Endothelial cell of umbilical vein (primary cell): ENCODE measurements around the gene ELAPOR2. TPM values are rescaled to one million over a fixed set of nuclear protein-coding genes. Genes with fewer than 3 reads are reported as not detected.

ENCODE experiments used
- BruUV-seq: library from RNA; stranded (reverse); fragments of 400-500 nt; replicated peaks from 2 replicates; lab custom pipeline; 2021; lab: Mats Ljungman, UMichigan
- CTCF ChIA-PET: fragments of 300-600, 350-600 bp; sonication (Branson Sonifier 250); formaldehyde crosslinking; loops from one replicate; lab custom pipeline; 2021; ENCODE audit warnings: antibody characterized with exemption, inconsistent platforms; lab: Charles Lee
- POLR2A ChIA-PET: fragments of 300-600, 350-600 bp; sonication (Branson Sonifier 250); formaldehyde crosslinking; loops from one replicate; lab custom pipeline; 2021; ENCODE audit warnings: antibody characterized with exemption, inconsistent platforms; lab: Charles Lee
- DNase-seq: peaks from one replicate; pipeline ENCODE4 v3.0.0-alpha.2; 2011; ENCODE audit warnings: low read depth, low spot score
- FAIRE-seq: peaks from 2 replicates; lab custom pipeline; 2011; peaks lifted over from hg19 to GRCh38; lab: Jason Lieb, UNC
- H2AFZ ChIP-seq: 2 replicates; pipeline ENCODE4 v1.6.0; 2012; ENCODE audit warnings: low read depth, low read length, control low read depth, inconsistent platforms
- H3K27ac ChIP-seq: 2 replicates; pipeline ENCODE4 v1.5.1; 2011; ENCODE audit warnings: low read depth, mild to moderate bottlenecking, control low read depth, low read length, moderate library complexity; ENCODE audit not compliant: insufficient read depth
- H3K27me3 ChIP-seq, 2 experiments: 2 replicates each; pipeline versions ENCODE4 v1.6.0 to v1.6.1; 2011; ENCODE audit warnings: low read length in 2 of 2, mixed read lengths in 1 of 2; ENCODE audit not compliant: control insufficient read depth in 2 of 2, insufficient read depth in 2 of 2
- H3K36me3 ChIP-seq, 2 experiments: 2 replicates in 1 of 2; 3 replicates in 1 of 2; pipeline ENCODE4 v1.5.1; 2011; ENCODE audit warnings: low read length in 2 of 2, mild to moderate bottlenecking in 1 of 2, moderate library complexity in 1 of 2; ENCODE audit not compliant: control insufficient read depth in 2 of 2, insufficient read depth in 2 of 2; ENCODE audit errors: extremely low read depth in 1 of 2
- H3K4me1 ChIP-seq: 3 replicates; pipeline ENCODE4 v1.5.1; 2011; ENCODE audit warnings: mild to moderate bottlenecking, low read length; ENCODE audit not compliant: control insufficient read depth, insufficient read depth; ENCODE audit errors: extremely low read depth
- H3K4me2 ChIP-seq: 2 replicates; pipeline ENCODE4 v1.6.1; 2011; ENCODE audit warnings: low read length, control low read depth, mixed read lengths; ENCODE audit not compliant: insufficient read depth
- H3K4me3 ChIP-seq, 3 experiments: fragments of 200-600 bp in 1 of 3; sonication (generic), shearing (Covaris generic) in 1 of 3; replicated peaks in 1 of 3; 2 replicates each; pipeline ENCODE4 v1.5.1; 2011 to 2016; ENCODE audit warnings: control low read depth in 3 of 3, low read length in 3 of 3, mild to moderate bottlenecking in 2 of 3, inconsistent platforms in 1 of 3, low read depth in 1 of 3, moderate library complexity in 1 of 3; ENCODE audit not compliant: insufficient read depth in 1 of 3
- H3K79me2 ChIP-seq: 2 replicates; pipeline ENCODE4 v1.6.0; 2012; ENCODE audit warnings: low read length, inconsistent platforms; ENCODE audit not compliant: control insufficient read depth, insufficient read depth
- H3K9ac ChIP-seq: replicated peaks from 2 replicates; pipeline ENCODE3; 2011; ENCODE audit warnings: low read length, control low read depth; ENCODE audit not compliant: insufficient read depth; ENCODE audit errors: extremely low read depth
- H3K9me1 ChIP-seq: replicated peaks from 3 replicates; pipeline ENCODE4 v1.6.0; 2011; ENCODE audit warnings: mild to moderate bottlenecking, low read length; ENCODE audit not compliant: control insufficient read depth, insufficient read depth; ENCODE audit errors: extremely low read depth
- H3K9me3 ChIP-seq: replicated peaks from 2 replicates; pipeline ENCODE4 v1.5.1; 2012; ENCODE audit warnings: low read length, inconsistent platforms; ENCODE audit not compliant: control insufficient read depth, insufficient read depth
- H4K20me1 ChIP-seq: replicated peaks from 2 replicates; pipeline ENCODE3; 2011; ENCODE audit warnings: mild to moderate bottlenecking, low read length; ENCODE audit not compliant: control insufficient read depth, insufficient read depth; ENCODE audit errors: extremely low read depth
- EZH2 ChIP-seq: IDR thresholded peaks from 2 replicates; pipeline ENCODE4 v1.6.1; 2012; ENCODE audit warnings: borderline replicate concordance, low read depth, mild to moderate bottlenecking, moderate library complexity, low read length, inconsistent platforms; ENCODE audit not compliant: severe bottlenecking
- FOS ChIP-seq: IDR thresholded peaks from 2 replicates; pipeline ENCODE4 v1.6.1; 2011; ENCODE audit warnings: mild to moderate bottlenecking, low read length, moderate library complexity, borderline replicate concordance; ENCODE audit not compliant: insufficient read depth
- GATA2 ChIP-seq: IDR thresholded peaks from 2 replicates; pipeline ENCODE4 v1.7.0; 2011; ENCODE audit warnings: low read depth, mild to moderate bottlenecking, moderate library complexity, mixed read lengths, low read length; ENCODE audit not compliant: insufficient read length, insufficient read depth
- JUN ChIP-seq: IDR thresholded peaks from 2 replicates; pipeline ENCODE4 v1.6.1; 2011; ENCODE audit warnings: borderline replicate concordance, low read depth; ENCODE audit not compliant: insufficient read length, insufficient read depth
- MYC ChIP-seq: IDR thresholded peaks from one replicate; pipeline ENCODE4 v1.6.1; 2011; ENCODE audit warnings: mild to moderate bottlenecking, low read depth, low read length
- POLR2A ChIP-seq: IDR thresholded peaks from 2 replicates; pipeline ENCODE4 v1.6.1; 2012; ENCODE audit warnings: low read depth, mild to moderate bottlenecking, control low read depth, low read length
- POLR2AphosphoS5 ChIP-seq: IDR thresholded peaks from 2 replicates; pipeline ENCODE4 v1.6.1; 2012; ENCODE audit warnings: low read depth, mild to moderate bottlenecking, control low read depth, low read length, moderate library complexity; ENCODE audit not compliant: insufficient read depth
- dilution Hi-C: fragments of 300-500 bp; cut with MboI; formaldehyde crosslinking; loops from one replicate; pipeline ENCODE4 v1.15.0; 2019; ENCODE audit warnings: low sequenced_read_pairs; ENCODE audit not compliant: extremely low pct_ligation_motif_present
- intact Hi-C: fragments of 100-400 bp; cut with micrococcal nuclease; formaldehyde crosslinking; loops from one replicate; pipeline ENCODE4 v1.10.0; 2022
- polyA plus RNA-seq, 4 experiments: library from polyadenylated mRNA; depleted of rRNA in 3 of 4; stranded (reverse) in 3 of 4; unstranded in 1 of 4; fragments of >200 nt; gene quantifications; 2 replicates each; pipeline versions ENCODE4 v1.2.1 to v1.2.3, GENCODE V29; 2011 to 2012; ENCODE audit warnings: missing spikeins in 1 of 4
- total RNA-seq: library from RNA; stranded (reverse); gene quantifications from 2 replicates; pipeline ENCODE4 v1.2.3, GENCODE V29; 2021
- TF ChIP-seq, protein P1 (sequence below), 2 donors: IDR thresholded peaks; 1 replicate in 1 of 2; 2 replicates in 1 of 2; pipeline ENCODE4 v1.5.1; 2011; ENCODE audit warnings: low read length in 2 of 2, mild to moderate bottlenecking in 2 of 2, moderate library complexity in 2 of 2, control low read depth in 1 of 2, inconsistent platforms in 1 of 2, low read depth in 1 of 2; ENCODE audit not compliant: insufficient read depth in 1 of 2; ENCODE audit errors: extremely low read depth in 1 of 2
- TF ChIP-seq, protein P2 (sequence below): IDR thresholded peaks from 2 replicates; pipeline ENCODE4 v1.6.1; 2011; ENCODE audit not compliant: insufficient read depth, insufficient read length

Gene ELAPOR2
- total and polyA plus RNA-seq, 2 donors (not counting 3 experiments of a cell fraction or from before 2014, with no cell fraction given), result 38.2 to 63.5 TPM

DNA sequence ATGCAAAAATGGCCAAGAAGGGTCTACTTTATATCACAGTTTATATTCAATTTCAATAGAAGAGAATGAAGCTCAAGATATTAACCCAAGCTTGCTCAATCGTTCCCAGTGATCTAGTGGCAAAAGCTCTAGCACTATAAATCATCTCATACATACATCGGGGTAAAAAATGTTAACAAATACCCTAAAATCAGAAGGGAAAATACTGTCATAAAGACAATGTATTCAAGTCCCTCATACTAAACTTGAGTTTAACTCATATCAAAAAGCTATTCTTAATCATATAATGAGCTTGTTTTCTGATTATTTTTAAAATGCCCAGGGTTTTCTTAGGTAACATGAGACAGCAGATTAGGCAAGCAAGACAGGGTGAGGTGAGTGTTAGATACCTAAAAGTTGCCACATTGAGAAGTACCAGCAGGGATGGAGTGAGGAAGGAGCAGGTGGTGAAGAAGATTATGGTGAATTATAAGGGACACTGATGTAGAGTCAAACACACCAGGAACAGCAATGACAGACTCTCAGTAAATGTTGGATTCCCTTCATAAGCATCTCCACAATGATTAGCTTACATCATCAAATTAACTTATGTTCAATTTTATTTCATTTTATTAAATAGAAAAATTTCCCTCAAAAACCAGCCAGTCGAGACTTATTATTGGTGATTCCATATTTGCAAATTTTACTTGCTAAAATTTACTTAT, 46.2 kb downstream of the ELAPOR2 start:
- DNase-seq (no peak), FAIRE-seq (no peak)
- H3K9me1 ChIP-seq, result no peaks in the 10 kb centered on the region
- no peaks in the 10 kb centered on the region for H4K20me1 ChIP-seq
- ChIA-PET CTCF (interaction anchor here (1.2 to 1.5 kb wide), 5 partner anchors 8 to 81 kb away, joined by 3 to 8 read pairs (median 4); partner anchors contain the start of gene ELAPOR2), POLR2A (no interaction called here)
- BruUV-seq, result no TSS peak
- H3K36me3 ChIP-seq, result no peaks in the 10 kb centered on the region
- no peaks in the 10 kb centered on the region for H3K4me1 ChIP-seq
- no peaks in the 10 kb centered on the region for H3K27me3 ChIP-seq
- intact Hi-C loops, result no loop called here
- no peak overlapping the region for H3K4me2 ChIP-seq
- H2AFZ ChIP-seq, result no peak overlapping the region
- no peak overlapping the region for H3K9ac ChIP-seq
- H3K4me3 ChIP-seq, result no peak overlapping the region
- no peaks in the 10 kb centered on the region for H3K9me3 ChIP-seq
- no peaks in the 10 kb centered on the region for H3K79me2 ChIP-seq
- TF ChIP-seq JUN (no peak), POLR2AphosphoS5 (no peak), MYC (no peak), EZH2 (no peak), GATA2 (no peak), FOS (no peak), POLR2A (no peak)
- TF ChIP-seq, protein P1, sequence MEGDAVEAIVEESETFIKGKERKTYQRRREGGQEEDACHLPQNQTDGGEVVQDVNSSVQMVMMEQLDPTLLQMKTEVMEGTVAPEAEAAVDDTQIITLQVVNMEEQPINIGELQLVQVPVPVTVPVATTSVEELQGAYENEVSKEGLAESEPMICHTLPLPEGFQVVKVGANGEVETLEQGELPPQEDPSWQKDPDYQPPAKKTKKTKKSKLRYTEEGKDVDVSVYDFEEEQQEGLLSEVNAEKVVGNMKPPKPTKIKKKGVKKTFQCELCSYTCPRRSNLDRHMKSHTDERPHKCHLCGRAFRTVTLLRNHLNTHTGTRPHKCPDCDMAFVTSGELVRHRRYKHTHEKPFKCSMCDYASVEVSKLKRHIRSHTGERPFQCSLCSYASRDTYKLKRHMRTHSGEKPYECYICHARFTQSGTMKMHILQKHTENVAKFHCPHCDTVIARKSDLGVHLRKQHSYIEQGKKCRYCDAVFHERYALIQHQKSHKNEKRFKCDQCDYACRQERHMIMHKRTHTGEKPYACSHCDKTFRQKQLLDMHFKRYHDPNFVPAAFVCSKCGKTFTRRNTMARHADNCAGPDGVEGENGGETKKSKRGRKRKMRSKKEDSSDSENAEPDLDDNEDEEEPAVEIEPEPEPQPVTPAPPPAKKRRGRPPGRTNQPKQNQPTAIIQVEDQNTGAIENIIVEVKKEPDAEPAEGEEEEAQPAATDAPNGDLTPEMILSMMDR (IDR thresholded peaks at IDR 0.05; ENCODE audit: extremely low read depth in 1 of 2, insufficient read depth in 1 of 2, low read depth in 1 of 2, low read length in 2 of 2), result no peak
- TF ChIP-seq, protein P2, sequence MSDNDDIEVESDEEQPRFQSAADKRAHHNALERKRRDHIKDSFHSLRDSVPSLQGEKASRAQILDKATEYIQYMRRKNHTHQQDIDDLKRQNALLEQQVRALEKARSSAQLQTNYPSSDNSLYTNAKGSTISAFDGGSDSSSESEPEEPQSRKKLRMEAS, result no peak
- dilution Hi-C loops, result no loop called here
- H3K27ac ChIP-seq, result no peak overlapping the region

Other genes with a start within 250 kb of the ELAPOR2 start
- 86.9 and 100.0 TPM in 2 replicates for gene DMTF1, start 92.8 kb upstream of the ELAPOR2 start, total RNA-seq
- 78.5 and 92.9 TPM in 2 replicates for gene DMTF1, start 92.8 kb upstream of the ELAPOR2 start, polyA plus RNA-seq
- gene TMEM243, start 160.1 kb upstream of the ELAPOR2 start, total RNA-seq, result 26.9 and 31.5 TPM in 2 replicates
- 22.6 and 28.8 TPM in 2 replicates for gene TMEM243, start 160.1 kb upstream of the ELAPOR2 start, polyA plus RNA-seq